GM18868 (cell line): Measurements from ENCODE around the gene PUS7L.
A peak's percentile ranks its signal among the peaks of the same experiment; 100 is the strongest.
"Not testable (repeated sequence)": the region's sequence is repeated elsewhere in the genome, so short reads cannot be mapped to it uniquely, and the experiment has no call there.

ENCODE experiments used
- ATAC-seq: cut with Tn5 transposase; IDR thresholded peaks from one replicate; pipeline ENCODE4 v1.9.1; 2021; ENCODE audit warnings: mild to moderate bottlenecking, moderate library complexity; ENCODE audit not compliant: unreplicated experiment

Gene PUS7L

DNA sequence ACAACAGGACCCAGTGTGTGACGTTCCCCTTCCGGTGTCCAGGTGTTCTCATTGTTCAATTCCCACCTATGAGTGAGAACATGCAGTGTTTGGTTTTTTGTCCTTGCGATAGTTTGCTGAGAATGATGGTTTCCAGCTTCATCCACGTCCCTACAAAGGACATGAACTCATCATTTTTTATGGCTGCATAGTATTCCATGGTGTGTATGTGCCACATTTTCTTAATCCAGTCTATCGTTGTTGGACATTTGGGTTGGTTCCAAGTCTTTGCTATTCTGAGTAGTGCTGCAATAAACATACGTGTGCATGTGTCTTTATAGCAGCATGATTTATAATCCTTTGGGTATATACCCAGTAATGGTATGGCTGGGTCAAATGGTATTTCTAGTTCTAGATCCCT, 7.2 kb downstream of the PUS7L start:
- not testable (repeated sequence) for ATAC-seq

DNA sequence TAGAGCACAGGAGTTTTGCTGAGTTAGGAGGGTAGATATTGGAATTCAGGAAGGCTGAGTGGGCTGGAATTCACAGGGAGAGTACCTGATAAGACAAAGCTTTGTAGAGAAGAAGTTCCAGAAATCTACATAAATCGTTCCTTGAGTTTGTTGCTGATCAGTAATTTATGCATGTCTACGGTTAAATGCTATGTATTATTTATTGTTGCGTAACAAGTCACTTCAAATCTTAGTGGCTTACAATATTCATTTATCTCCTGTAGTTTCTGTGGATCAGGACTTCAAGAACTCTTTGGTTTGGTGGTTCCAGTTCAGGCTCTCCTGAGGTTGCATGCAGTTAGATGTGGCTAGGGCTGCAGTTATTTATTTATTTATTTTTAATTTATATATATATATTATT, 7.8 kb downstream of the PUS7L start:
- no peak for ATAC-seq

DNA sequence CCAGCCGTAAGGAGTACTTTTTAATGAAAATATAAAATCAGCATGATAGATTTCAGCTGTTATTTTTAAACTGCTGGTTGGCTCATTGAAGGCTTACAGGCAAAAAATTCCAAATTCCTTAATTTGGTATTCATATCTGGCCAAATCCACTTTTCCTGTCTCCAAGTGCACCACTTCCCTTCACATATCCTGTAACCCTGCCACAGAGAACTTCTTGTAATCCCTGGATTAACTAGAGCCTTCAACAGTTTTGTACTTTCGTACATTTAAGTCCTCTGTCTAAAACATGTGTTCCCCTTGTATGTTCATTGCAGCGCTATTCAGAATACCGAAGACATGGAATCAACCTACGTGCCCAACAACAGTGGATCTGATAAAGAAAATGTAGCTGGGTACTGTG, 9.6 kb downstream of the PUS7L start:
- no peak for ATAC-seq

- no peak for ATAC-seq
Measured at GRCh38 chr12:43744826-43745225, 13.8 kb downstream of the PUS7L start.

GRCh38 chr12:43742106-43742505, 16.5 kb downstream of the PUS7L start:
- ATAC-seq = no peak

GRCh38 chr12:43740511-43741100, 18.0 kb downstream of the PUS7L start:
- peak; percentile 89 for ATAC-seq

- ATAC-seq = no peak
Measured at GRCh38 chr12:43737646-43738045, 20.9 kb downstream of the PUS7L start.

DNA sequence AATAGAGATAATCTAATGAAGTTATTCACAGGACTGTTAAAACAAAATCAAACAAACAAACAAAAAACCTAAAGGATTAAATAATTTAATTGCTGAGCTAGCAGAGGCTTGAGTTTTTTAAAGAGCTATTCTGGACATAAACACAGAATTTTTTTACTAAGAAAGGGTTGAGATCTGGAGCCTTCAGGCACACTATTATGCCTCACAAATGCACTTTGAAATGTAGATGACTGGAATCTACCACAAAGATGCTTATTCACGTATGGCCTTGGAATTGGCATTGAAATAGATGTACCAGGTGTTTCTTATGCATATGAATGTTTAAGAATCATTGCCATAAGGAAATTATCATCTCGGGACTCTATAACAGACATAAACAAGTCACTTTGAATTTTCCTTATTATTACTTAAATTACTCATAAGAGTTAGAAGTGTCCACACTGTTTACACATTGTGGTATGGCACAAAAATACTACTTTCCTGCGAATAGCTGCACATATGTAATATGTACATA, 21.6 kb downstream of the PUS7L start:
- ATAC-seq = no peak

DNA sequence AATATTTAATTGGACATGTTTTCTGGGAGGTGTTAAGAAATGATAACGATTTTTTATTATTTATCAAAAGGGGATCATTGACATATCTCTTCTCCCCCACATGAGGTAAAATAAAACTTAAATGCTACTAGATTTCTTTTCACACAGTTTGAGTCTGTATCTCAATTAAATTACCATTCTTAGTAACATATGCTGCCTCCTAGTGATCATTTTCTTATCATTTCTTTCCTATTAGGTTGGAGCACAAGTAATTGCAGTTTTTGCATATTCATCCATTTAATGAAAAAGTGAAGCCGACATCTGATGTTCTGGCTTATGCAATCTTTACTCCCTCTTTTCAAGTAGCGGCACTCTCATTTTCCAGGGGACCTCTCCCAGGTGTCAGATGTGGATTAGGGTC, 24.9 kb downstream of the PUS7L start:
- no peak for ATAC-seq

- no peak for ATAC-seq
Measured at GRCh38 chr12:43730283-43730682, 28.3 kb downstream of the PUS7L start.

DNA sequence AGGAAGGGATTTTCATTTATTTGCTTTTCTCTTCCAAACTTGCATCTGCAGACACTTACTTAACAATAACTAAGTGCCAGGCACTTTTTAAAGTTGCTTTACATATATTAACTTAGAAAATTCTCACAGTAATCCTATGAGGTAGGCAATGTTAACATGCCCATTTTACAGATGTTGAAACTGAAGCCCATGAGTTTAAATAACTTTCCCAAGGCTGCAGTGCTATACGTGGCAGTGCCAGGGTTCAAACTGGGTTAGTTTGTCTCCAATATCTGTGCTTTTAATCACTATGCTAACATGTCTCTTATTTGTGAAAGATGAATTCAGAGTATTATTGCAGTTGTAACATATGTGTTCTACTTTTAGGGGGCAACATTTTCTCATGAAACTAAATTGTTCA, 29.9 kb downstream of the PUS7L start:
- no peak for ATAC-seq

- ATAC-seq = no peak
Measured at GRCh38 chr12:43728117-43728516, 30.5 kb downstream of the PUS7L start.

- ATAC-seq = no peak
Measured at GRCh38 chr12:43723134-43723533, 35.5 kb downstream of the PUS7L start.

- no peak for ATAC-seq
Measured at GRCh38 chr12:43722621-43723020, 36.0 kb downstream of the PUS7L start.

DNA sequence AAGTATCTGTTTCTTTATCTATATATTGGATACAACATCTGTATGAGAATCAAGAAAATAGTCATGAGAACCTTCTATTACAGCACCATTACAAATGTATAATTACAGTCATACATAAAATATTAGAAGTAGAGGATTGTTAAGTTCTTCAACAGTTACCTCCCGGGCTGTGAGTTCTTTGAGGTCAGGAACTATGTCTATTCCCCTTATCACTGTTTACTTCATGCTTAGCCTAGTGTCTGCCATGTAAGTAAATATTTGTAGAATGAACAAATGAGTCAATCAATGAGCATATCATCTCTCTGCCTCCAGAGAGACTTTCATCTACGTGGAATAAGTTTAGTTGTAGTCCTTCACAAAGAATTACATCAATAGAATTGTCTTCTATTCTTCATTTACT, 47.2 kb downstream of the PUS7L start:
- ATAC-seq = no peak

GRCh38 chr12:43703772-43704171, 54.8 kb downstream of the PUS7L start:
- ATAC-seq = not testable (repeated sequence)

- not testable (repeated sequence) for ATAC-seq
Measured at GRCh38 chr12:43701194-43701593, 57.4 kb downstream of the PUS7L start.

DNA sequence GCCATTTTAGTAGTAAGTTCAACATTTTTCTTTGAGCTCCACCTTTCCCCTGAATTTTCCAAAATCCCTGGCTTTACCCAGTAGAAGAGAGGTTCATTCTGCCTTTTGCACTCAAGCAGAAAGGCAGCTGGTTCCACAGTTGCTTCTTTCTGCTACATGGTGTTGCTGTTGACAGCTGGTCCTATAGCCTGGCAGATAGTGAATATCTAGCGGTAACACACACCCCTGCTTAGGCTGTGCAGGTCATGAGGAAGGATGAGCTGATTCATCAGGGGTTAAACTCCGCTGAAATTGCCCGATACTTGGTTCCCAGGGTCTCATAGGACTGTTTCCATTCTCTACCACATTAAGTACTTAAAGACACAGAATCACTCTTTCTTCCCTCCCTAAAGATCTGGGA, 62.4 kb downstream of the PUS7L start:
- ATAC-seq = no peak

- no peak for ATAC-seq
Measured at GRCh38 chr12:43694879-43695278, 63.7 kb downstream of the PUS7L start.

DNA sequence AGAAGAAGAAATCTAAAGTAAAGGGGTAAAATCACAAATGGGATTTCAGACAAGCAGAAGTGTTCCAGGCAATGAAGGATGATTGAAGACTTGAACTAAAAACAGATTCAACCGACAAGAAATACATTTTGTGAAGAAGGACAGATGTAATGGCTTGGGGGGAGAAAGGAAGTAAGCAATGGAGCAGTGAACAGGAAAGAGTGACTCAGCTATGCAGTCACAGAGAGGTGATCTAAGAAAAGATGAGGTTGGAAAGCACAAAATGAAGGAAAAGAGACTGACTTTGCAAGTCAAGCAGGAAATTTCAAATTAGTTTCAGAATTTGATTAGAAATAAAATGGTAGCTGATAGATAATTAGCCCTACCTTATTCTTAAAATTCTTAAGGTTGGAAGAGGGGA, 66.5 kb downstream of the PUS7L start:
- no peak for ATAC-seq

DNA sequence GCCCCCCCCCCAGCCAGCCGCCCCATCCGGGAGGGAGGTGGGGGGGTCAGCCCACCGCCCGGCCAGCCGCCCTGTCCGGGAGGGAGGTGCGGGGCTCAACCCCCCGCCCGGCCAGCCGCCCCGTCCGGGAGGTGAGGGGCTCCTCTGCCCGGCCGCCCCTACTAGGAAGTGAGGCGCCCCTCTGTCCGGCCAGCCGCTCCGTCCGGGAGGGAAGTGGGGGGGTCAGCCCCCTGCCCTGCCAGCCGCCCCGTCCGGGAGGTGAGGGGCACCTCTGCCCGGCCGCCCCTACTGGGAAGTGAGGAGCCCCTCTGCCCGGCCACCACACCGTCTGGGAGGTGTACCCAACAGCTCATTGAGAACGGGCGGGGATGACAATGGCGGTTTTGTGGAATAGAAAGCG, 73.1 kb downstream of the PUS7L start:
- not testable (repeated sequence) for ATAC-seq

DNA sequence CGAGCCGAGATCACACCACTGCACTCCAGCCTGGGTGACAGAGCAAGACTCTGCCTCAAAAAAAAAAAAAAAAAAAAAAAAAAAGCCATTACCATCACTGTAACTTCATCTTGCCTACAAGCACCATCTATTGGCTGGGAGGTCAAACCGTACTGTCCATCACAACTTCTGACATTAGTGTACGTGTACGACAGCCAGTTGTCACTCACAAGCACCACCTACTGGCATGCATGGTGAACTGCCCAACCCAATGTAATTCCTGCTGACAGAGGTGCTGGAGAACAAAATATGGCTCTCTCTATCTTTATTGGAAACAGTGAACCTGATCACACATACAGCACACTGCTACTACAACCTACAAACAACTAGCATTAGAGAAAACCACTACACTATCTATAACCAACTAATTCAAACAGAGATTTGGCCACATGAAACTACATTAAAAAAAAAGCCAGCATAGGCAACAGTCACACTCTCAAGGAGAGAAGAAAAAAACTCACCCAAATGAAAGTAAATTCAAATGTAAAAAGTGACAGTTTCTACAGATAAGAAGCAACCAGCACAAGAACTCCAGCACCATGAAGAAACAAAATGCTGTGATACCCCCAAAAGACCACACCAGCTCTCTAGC, 82.3 kb downstream of the PUS7L start:
- ATAC-seq = peak; percentile 98
